PFSK-1 (cell line): ENCODE results near the gene RAB18.

Experiments used
- POLR2AphosphoS5 ChIP-seq: IDR thresholded peaks from 2 replicates; pipeline ENCODE4 v1.6.1; 2012; ENCODE audit warnings: low read depth, mild to moderate bottlenecking, control low read depth, low read length, moderate library complexity
- SIN3A ChIP-seq: IDR thresholded peaks from 2 replicates; pipeline ENCODE4 v1.6.1; 2012; ENCODE audit warnings: mild to moderate bottlenecking, low read length, moderate library complexity, borderline replicate concordance; ENCODE audit not compliant: insufficient read depth
- TAF1 ChIP-seq: IDR thresholded peaks from 2 replicates; pipeline ENCODE4 v1.6.1; 2012; ENCODE audit warnings: low read length, control low read depth, borderline replicate concordance; ENCODE audit not compliant: insufficient read depth

DNA sequence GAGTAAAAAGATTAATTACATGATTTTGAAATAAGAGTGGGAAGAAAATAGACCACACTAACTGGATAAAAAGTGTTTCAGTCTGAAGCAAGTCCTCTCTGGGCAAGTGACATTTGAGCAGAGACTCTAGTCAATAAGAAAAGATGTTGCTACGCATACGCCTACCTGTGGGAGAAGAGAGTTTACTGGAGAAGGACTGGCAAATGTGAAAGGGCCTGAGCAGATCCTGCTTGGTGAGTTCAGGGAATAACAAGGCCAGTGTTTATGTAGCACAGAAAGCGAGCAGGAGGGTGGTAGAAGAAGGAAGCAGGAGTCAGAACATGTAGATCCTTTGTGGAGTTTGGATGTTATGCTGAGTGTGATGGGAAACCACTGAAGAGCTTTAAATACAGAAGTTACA, 43.4 kb downstream of the RAB18 start:
- no peak for TF ChIP-seq POLR2AphosphoS5
- TF ChIP-seq TAF1 = no peak
- no peak for TF ChIP-seq SIN3A
